ENCODE measurements around the gene ZNF90.

GRCh38 chr19:20153281-20153680, 75.5 kb downstream of the ZNF90 start:
- TF ChIP-seq EZH2 (IDR thresholded peaks at IDR 0.05; ENCODE audit: low read length) (no peak), CTCF (optimal IDR thresholded peaks at IDR 0.05 in 1 of 3, IDR thresholded peaks at IDR 0.05 in 1 of 3, conservative IDR thresholded peaks at IDR 0.05 in 1 of 3; ENCODE audit: extremely low read depth in 1 of 3, insufficient read depth in 2 of 3, low read length in 3 of 3) (no peak)
